GM23338 (cell line): Measurements from ENCODE around the gene SORCS2.
A peak's percentile ranks its signal among the peaks of the same experiment; 100 is the strongest.

Source experiments
- EZH2 ChIP-seq: fragments of 200-600 bp; sonication (generic); IDR thresholded peaks from one replicate; pipeline ENCODE4 v1.8.0; 2017; ENCODE audit warnings: antibody characterized with exemption, mild to moderate bottlenecking, low read depth; ENCODE audit not compliant: unreplicated experiment
- POLR2AphosphoS5 ChIP-seq: IDR thresholded peaks from 2 replicates; pipeline ENCODE4 v1.6.1; 2016; ENCODE audit warnings: antibody characterized with exemption, low read depth
- TF ChIP-seq, protein P1 (sequence below), 2 experiments: fragments of 200-600 bp in 1 of 2; sonication (generic) in 1 of 2; conservative IDR thresholded peaks; 2 replicates each; pipeline versions ENCODE4 v1.5.1 to v1.6.1; 2016 to 2017; ENCODE audit warnings: antibody characterized with exemption in 2 of 2, low read depth in 2 of 2, mild to moderate bottlenecking in 2 of 2, moderate library complexity in 1 of 2
- TF ChIP-seq, protein P2 (sequence below): IDR thresholded peaks from 2 replicates; pipeline ENCODE4 v1.6.1; 2016; ENCODE audit warnings: antibody characterized with exemption

DNA sequence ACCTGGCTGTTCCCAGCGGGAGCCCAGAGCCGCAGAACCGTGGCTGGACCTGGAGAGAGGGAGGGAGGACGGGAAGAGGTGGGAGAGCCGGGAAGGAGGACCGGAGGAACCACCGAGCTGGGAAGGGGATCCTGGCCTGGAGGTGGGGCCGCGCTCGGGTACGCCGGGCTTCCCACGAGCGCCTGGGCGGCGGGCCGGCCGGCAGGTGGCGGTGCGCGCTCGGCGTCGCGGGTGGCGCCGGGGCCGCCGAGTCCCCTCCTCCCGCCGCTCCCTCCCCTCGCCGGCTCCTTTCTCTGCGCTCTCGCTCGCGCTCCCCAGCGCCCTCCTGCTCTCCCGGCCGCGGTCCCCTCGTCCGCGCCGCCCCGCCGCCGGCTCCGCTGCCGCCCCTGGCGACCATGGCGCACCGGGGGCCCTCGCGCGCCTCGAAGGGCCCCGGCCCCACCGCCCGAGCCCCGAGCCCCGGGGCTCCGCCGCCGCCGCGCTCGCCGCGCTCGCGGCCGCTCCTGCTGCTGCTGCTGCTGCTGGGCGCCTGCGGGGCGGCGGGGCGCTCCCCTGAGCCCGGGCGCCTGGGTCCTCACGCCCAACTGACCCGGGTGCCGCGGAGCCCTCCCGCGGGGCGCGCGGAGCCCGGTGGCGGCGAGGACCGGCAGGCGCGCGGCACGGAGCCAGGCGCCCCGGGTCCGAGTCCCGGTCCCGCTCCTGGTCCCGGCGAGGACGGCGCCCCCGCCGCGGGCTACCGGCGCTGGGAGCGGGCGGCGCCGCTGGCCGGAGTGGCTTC lies at the start of gene SORCS2:
- TF ChIP-seq, protein P1, sequence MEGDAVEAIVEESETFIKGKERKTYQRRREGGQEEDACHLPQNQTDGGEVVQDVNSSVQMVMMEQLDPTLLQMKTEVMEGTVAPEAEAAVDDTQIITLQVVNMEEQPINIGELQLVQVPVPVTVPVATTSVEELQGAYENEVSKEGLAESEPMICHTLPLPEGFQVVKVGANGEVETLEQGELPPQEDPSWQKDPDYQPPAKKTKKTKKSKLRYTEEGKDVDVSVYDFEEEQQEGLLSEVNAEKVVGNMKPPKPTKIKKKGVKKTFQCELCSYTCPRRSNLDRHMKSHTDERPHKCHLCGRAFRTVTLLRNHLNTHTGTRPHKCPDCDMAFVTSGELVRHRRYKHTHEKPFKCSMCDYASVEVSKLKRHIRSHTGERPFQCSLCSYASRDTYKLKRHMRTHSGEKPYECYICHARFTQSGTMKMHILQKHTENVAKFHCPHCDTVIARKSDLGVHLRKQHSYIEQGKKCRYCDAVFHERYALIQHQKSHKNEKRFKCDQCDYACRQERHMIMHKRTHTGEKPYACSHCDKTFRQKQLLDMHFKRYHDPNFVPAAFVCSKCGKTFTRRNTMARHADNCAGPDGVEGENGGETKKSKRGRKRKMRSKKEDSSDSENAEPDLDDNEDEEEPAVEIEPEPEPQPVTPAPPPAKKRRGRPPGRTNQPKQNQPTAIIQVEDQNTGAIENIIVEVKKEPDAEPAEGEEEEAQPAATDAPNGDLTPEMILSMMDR (conservative IDR thresholded peaks at IDR 0.05; ENCODE audit: low read depth in 2 of 2): peak; percentile 30 to 56
- TF ChIP-seq EZH2 (peak; percentile 42), POLR2AphosphoS5 (no peak)
- TF ChIP-seq, protein P2, sequence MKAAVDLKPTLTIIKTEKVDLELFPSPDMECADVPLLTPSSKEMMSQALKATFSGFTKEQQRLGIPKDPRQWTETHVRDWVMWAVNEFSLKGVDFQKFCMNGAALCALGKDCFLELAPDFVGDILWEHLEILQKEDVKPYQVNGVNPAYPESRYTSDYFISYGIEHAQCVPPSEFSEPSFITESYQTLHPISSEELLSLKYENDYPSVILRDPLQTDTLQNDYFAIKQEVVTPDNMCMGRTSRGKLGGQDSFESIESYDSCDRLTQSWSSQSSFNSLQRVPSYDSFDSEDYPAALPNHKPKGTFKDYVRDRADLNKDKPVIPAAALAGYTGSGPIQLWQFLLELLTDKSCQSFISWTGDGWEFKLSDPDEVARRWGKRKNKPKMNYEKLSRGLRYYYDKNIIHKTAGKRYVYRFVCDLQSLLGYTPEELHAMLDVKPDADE: no peak
